SW480 (cell line): Measurements from ENCODE around the gene ENTPD6.
"Not testable (repeated sequence)": the region's sequence is repeated elsewhere in the genome, so short reads cannot be mapped to it uniquely, and the experiment has no call there.

ENCODE experiments used
- DNase-seq: peaks from one replicate; pipeline ENCODE4 v3.0.0-alpha.2; 2016; ENCODE audit warnings: low spot score

The ENTPD6 gene

DNA sequence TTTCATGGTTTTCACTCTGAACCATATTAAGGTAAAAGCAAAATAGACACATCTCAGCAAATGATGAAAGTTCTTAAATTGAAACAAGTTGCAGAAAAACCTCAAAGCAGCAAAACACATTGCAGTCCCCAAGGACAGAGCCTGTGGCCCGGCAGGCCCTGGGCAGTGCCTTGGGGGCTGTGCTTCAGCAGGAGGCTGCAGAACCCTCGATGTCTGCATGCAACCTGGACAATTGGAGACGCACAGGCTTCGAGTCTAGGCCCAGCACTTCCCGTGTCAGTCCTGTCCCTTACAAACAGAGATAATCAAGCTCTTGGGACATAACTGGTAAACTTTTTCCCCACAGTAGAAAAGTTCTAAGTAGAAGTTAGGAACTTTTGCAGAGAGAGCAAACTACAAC lies 61.6 kb downstream of the ENTPD6 start:
- no peak for DNase-seq

DNA sequence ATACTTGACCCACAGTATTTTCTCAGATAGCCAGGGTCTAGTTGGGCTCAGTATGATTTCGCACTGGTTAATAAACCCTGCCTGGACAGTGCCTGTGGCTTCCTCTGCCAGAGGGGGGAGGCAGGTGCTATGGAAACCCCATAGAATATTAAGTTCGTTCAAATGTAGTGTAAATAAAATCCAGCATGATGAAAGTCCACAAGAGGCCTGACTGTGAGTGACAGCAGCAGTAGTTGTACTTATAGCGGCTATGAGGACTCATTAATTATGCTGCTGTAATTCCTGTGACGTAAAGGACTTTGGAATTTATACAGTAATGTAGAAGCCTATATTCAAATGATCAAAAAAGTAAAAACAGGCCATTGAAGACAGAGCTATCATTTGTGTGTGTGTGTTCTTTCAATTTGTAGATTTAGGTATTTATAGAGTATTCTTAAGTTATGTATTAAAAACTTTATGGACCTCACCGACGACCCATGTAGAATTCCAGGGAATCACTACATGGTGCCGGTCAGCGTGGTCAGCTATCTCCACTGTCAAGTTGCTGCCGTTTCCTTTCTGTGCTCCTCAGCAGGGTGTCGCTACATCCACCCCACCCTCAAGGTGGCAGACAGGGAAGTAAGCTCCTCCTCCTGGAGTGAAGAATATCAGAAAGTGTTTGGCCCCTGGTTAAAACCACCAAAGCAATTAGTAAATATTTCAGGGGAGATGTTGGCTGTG lies 62.4 kb downstream of the ENTPD6 start:
- DNase-seq: no peak

DNA sequence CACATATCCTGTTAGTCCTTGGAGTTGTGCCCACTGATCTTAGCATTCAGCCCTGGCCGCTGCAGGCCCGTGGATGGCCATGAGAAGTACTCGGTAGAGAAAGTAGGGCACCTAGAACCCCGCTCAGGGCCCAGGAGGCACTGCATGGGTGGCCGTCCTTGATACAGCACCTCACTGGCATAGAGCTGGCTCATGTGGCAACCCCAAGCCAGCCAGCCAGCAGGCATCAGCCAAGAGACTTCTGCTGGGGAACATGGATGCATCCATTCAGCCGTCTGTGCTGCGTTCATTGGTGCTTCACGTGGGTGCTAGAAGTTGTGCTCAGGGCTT lies 62.9 kb downstream of the ENTPD6 start:
- DNase-seq: no peak

DNA sequence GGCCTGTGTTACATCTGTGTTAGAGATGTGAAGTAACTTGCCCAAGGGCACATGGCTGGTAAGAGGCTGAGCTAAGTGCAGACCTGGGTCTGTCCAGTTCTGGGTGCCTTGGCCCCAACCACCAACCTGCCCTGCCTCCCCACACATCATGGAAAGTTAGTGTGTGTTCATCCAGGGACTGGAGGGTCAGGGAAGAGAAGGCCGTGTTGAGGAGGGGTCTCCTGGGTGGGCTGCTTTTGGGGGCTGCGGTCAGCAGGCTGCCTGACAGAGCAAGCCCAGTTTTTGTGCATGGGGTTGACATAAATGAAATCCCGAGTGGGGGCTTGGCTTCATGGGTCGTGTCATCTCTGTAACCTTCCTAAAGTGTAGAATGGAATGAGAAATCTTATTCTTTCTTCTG lies 63.3 kb downstream of the ENTPD6 start:
- DNase-seq: no peak

DNA sequence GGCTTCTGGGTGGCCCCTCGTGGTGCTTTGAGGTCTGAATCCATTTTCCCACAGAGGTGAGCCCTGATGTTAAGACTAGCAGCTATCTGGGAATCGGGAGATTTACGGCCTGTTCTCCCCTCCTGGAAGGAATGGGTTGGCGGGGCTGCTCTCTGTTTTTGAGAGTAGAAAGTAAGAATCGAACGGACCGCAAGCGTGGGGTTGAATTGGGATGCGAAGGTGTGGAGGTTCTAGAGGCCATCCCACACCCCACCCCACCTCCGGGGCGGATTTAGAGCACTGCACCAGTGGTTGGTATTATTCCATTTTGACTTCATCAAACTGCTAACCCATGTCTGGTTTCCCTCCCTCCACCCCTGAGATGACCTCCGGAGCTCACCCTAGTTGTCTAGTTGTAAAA lies 63.8 kb downstream of the ENTPD6 start:
- no peak for DNase-seq

DNA sequence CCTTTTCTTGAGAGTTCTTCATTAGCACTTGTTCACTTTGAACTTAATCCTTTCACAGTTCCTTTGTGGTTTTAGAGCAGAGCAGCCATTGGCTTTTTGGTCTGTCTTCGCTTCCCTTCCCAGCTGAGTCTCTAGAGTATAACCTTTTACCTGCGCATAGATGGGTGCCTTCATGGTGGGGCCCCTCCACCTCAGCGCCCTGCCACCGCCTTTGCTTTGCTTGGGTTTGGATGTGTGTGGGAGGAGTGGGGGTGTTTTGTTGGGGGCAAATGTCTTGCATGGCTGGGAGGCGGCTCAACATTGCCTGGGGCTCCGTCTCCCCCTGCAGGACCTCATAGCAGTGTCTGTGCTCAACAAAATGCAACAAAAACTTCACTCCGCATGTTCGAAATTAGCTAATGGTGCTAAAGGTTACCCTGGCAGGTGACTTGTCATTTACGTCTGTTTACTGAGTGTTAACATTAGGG lies 64.3 kb downstream of the ENTPD6 start:
- DNase-seq: no peak

DNA sequence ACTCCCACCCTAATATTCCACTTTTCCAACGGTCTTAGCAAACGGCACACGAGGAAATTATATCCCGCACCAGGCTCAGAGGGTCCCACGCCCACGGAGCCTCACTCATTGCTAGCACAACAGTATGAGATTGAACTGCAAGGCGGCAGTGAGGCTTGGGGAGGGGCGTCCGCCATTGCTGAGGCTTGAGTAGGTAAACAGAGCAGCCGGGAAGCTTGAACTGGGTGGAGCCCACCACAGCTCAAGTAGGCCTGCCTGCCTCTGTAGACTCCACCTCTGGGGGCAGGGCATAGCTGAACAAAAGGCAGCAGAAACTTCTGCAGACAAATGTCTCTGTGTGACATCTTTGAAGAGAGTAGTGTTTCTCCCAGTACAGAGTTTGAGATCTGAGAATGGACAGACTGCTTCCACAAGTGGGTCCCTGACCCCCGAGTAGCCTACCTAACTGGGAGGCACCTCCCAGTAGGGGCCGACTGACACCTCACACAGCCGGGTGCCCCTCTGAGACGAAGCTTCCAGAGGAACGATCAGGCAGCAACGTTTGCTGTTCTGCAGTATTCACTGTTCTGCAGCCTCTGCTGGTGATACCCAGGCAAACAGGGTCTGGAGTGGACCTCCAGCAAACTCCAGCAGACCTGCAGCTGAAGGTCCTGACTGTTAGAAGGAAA lies 65.4 kb downstream of the ENTPD6 start:
- DNase-seq: not testable (repeated sequence)

DNA sequence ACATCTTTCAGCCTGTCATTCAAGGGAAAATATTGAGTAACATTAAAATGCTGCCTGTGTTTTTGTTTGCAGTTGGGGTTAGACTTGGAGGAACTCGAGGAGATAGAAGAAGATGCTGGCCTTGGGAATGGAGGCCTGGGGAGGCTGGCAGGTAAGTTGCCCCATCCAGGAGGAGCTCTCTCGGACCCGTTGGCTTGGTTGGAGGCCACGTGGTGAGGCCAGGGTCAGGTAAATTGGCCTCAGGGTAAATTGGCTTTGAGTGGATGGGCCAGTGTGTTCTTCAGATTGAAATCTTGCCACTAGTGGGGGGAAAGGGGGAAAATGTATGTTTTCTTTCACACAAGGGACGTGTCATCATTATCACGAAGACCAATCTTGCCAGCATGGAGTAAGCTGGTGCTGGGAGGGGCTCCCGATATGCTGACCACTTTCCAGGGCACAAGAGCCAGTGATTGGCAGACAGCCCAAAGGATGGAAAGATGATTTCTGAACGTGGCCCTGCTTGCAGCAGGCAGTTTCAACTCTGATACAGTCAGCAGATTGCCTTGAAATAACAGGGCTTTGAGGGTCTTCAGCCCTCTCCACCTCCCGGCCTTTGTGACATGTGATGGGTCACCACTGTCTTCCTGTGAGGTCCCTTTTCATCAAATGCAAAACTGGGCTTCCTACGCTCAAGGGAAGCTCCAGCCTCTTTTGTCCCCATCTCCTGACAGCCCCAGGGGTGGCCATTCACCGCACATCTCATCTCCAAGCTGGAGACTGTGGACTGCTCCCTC lies 73.7 kb downstream of the ENTPD6 start:
- DNase-seq: no peak

DNA sequence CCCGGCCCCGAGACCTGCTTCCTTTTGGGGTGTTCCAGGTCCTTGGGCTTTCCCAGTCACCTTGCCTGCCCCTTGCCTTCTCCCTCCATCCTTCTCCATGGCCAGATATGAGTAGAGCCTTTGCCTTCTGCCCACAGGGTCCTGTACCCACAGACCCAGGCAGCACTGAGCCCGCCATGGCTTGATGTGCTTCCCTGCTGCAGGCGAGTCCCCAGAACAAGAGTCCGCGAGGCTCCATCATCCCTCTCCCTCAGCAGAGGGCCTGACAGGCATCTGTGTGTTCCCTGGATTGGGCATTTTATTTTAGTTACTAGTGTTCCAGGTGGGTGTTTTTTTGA lies 74.3 kb downstream of the ENTPD6 start:
- DNase-seq: no peak

DNA sequence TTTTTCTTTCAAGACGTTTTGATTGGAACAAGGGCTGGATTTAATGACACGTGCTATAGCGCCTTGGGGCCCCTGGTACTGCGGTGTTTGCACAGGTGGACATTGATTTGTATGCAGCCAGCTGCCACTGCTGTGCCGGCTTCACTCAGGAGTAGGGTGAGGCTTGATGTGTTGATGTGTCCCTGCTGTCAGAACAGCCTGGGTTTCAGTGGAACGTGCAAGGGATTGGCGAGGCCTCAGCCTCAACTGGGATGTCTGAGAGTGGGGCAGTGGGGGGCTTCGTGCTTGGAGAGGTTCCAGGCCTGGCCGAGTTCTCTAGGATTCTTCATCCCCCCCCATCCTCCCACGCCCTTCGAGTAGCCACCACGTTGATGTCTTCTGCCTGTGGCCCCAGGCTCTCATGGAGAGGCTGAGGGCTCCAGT lies 75.3 kb downstream of the ENTPD6 start:
- DNase-seq: no peak

DNA sequence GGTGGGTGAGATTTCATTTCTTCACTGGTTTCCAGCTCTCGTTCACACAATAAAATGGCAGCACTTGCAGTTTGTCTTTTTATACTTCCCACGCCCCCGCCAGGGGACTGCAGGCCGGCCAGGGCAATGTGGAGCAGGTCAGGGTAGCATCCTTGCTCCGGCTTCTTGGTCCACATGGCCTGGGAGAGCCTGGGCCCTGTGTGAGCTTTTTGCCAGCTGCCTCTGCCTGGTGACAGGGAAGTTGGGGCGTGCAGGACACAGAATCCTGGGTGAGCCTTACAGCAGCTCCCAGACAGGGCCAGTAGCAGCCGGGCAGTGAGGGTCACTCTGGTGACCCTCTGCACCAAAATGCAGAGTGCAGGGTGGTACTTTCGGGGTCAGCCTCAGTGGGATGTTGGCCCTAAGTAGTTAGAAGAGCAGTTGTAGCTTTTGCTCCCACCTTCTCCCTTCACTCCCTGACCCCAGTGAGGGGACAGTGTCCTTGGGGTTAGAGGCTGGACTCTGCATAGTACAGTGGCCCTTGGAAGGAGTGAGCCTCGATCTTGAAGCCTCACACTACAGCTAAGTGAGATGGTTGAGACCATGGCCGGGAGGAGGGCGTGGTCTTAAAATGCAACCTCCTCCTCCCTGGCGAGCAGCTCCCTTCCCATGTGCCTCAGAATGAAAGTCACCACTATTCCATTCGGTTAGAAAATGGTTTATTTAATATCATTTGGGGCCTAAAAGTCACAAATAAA lies 76.1 kb downstream of the ENTPD6 start:
- DNase-seq: no peak

DNA sequence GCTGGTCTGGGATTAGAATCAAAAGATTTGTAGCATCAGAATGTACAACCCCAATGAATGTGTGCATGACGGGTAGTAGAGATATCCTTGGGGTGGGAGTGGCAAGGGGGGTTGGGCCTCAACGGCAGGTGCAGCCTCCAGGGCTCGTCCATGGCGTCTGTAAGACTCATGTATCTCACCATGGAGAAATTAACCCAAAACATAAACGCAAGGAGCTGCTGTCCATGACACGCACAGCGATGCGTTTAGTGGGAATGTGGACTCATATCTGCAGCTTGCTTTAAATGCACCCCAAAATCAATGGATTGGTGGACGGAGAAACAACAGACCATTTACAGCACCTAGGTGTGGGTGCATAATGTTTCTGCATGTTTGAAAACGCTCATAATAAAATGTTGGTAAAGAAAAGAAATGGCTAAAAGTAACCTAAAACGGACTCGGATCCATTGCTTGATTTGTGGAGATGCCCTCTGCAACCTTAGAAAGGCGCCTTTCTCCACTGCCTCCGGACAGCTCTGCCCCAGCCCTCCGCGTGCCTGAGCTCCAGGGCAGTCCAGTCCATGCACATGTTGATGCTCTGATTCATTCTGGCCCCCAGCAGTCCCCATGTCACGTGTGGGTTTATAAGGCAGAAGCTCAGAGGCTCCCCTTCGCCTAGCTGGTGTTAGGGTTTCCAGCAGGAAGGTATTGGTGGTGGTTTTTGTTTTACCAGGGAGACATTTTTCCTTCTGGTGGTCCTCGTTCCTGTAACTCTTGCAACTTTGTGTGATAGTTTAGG lies 76.9 kb downstream of the ENTPD6 start:
- DNase-seq: no peak

DNA sequence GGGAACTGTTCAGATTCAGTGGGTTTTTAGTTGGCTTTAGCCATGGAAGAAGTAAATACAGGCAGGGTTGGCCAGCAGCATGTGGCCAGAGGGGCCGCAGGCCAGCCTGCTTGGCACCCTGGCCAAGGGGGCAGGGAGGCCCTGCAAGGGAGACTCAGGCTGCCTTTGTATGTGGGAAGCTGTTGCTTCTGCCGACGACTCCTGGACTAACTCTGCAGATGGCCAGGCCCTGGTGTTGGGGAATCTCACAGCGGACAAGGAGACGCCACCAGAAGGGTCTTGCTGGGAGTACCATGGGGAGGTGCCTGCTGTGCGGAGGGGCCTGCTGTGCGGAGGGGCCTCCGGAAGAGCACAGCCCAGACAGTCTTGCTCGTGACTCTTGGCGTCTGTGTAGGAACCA lies 77.5 kb downstream of the ENTPD6 start:
- no peak for DNase-seq

DNA sequence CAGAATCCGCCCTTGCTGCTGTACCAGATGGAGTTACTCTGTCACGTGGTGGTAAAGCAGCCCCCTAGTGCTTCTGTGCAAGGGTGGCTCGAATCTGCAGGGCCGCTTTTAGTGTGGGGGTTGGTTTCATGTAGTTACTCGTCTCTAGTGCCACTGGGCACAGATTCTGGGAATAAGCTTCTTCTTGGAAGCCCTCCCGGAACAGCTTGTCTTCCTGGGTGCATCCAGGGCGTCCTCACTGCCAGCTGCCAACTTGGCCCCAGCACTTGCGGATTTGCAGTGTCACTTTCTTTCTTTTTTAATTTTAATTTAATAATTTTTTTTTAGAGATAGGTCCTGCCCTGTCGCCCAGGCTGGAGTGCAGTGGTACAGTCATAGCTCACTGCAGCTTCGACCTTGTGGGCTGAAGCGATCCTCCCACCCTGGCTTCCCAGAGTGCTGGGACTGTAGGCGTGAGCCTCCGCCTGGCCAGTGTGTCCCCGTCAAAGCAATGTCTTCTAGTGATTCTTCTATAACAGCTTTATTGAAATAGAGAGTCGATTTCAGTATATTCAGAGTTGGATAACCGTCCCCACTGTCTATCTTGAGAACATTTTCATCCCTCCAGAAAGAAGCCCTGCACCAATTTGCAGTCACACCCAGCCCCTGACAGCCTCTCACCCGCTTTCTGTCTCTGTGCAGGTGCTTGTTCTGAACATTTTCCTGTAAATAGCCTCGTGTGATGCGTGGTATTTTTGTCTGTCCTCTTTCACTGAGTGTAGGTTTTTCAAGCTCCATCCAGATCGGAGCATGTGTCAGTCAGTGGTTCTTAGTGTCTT lies 78.2 kb downstream of the ENTPD6 start:
- no peak for DNase-seq

DNA sequence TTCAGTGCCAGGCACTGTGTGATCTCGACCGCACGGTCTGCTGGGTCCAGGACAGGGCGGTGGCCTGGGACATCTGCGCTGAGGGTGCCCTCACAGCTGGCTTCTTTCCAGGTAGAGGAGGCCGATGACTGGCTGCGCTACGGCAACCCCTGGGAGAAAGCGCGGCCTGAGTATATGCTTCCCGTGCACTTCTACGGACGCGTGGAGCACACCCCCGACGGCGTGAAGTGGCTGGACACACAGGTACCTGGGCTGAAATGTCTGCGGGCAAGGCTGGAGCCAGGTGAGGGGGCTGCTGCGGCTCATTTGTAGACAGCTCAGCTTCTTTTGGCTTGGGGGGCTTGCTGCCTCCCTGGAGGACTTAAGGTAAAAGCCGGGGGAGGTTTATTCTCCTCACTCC lies 79.0 kb downstream of the ENTPD6 start:
- no peak for DNase-seq

DNA sequence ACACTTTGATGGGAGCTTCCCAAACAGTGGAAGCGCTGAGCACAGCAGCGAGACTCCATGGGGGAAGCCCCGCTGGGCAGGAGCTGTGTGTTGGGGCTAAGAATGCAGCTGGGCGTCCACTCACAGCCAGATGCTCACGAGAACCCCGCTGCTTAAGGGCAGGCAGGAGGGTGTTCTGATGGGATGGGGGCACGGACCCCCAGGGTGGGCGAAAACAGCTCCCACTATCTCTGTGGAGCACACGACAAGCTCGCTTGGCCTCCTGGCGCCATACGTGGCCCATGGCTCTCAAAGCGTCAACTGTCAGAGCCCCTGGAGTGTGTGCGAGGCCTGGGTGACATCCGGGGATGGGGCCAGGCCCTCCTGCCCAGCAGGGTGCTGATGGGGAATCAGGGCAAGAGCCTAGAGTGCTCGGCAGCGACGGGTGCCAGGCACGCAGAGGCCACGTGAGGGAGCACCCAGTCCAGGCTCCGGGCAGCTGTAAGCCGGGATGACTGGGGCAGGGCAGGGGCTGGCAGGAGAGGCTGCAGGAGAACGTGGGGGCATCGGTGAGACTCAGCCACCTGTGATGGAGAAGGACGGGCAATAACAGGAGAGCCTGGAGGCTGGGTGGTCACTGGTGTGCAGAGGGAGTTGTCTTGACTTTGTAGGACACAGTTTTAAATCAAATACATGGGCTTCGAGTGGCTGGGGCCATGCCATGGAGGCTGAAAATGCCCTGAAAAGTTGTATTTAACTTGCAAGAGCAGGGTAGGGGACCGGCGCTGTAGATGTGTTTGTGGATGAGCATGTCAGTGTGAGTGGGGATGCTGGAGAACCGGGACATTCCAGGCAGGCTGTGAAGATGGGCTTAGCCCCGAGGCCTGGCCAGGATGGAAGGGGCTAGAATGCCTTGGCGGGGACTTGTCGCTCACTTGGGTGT lies 79.6 kb downstream of the ENTPD6 start:
- no peak for DNase-seq

DNA sequence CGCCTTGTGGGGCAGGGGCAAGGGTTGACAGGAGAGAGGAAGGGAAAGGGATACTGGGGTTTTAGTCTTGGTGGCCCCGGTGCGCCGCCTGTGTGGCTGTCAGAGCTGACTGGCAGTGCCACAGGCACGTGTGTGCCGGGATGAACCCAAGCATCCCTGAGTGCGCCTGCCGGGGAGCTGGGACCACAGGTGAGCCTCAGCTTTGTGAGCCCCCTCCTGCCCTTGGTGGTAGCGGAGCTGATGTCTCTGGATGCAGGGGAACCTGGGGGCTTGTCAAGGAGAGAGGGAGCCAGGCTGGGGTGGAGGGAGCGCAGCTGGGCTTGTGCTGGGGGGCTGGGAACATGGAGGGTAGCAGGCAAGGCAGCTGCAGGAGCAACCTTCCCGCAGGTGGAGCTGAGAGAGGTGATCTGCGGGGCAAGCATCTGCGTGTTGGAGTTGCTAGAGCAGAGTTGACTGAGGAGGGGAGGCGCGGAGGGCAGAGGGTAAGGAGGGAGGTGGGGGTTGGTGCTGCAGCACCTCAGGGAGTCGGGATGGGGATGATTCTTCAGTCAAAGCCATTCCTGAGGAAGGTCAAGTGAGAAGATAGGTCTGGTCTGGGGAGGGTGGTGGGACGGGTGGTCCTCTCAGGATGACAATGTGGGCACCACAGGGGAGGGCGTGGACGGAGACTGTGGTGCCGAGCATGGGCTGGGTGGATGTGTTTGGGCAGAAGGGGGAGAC lies 80.5 kb downstream of the ENTPD6 start:
- DNase-seq: no peak
